Activated naive CD4-positive, alpha-beta T cell treated with anti-CD3 and anti-CD28 coated beads, Interleukin-2, amount 50 U/mL, for 72 hours (primary cell): Measurements from ENCODE around the gene FCN3. TPM values are rescaled to one million over a fixed set of nuclear protein-coding genes. Genes with fewer than 3 reads are reported as not detected.

ENCODE experiments used
- ATAC-seq, 2 donors: fragments of 150-1000 bp; cut with Tn5 transposase; 2 replicates each; pipeline ENCODE4 v1.10.0; 2021; ENCODE audit warnings: mild to moderate bottlenecking in 2 of 2, moderate library complexity in 2 of 2
- DNase-seq, 2 donors: peaks; one replicate each; pipeline ENCODE4 v3.0.0; 2021 to 2022; ENCODE audit warnings: low spot score in 2 of 2
- H3K27ac Mint-ChIP-seq, 2 donors: one replicate each; pipeline ENCODE4 v1.8.0; 2022; ENCODE audit warnings: mild to moderate bottlenecking in 2 of 2, mixed read lengths in 2 of 2
- H3K36me3 Mint-ChIP-seq, 2 donors: one replicate each; pipeline ENCODE4 v1.8.0; 2022; ENCODE audit warnings: mixed read lengths in 2 of 2
- H3K9me3 Mint-ChIP-seq, 2 donors: one replicate each; pipeline ENCODE4 v1.8.0; 2022; ENCODE audit warnings: mixed read lengths in 2 of 2
- total RNA-seq, 2 donors: library from RNA; stranded (reverse); gene quantifications; one replicate each; pipeline ENCODE4 v1.2.3, GENCODE V29; 2022

The FCN3 gene
- total RNA-seq, 2 donors from 2014 or later: not detected

- DNase-seq (no peak), ATAC-seq (peak; percentile 36 to 42)
- Mint-ChIP-seq H3K9me3 (no peaks in the 10 kb centered on the region), H3K36me3 (no peaks in the 10 kb centered on the region), H3K27ac (peak overlapping the region; percentile 40 to 68)
Observed at GRCh38 chr1:27403065-27403726, 28.6 kb upstream of the FCN3 start.

DNA sequence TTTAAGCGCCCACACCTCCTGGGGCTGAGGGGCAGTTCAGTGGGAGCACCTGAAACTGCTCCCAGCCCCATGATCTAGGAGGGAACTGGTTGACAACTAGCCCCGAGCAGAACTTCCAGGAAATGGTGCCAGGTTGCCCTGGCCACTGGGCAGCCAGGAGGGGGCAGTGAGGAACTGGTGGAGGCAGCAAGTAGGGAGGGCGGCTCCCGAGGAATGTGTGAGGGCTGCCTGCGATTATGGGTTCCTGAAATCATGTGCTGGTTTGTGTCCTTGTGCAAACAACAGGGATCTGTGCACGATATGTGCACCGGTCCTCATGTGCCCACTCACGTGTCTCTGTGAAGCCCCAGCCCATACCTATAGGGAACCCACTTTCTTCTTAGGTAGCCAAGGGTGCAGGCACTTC lies 27.7 kb upstream of the FCN3 start:
- peak overlapping the region in 1 of 2 donors; percentile 39 for H3K27ac Mint-ChIP-seq
- H3K9me3 Mint-ChIP-seq: no peaks in the 10 kb centered on the region
- no peaks in the 10 kb centered on the region for H3K36me3 Mint-ChIP-seq
- DNase-seq (no peak), ATAC-seq (no peak)

DNA sequence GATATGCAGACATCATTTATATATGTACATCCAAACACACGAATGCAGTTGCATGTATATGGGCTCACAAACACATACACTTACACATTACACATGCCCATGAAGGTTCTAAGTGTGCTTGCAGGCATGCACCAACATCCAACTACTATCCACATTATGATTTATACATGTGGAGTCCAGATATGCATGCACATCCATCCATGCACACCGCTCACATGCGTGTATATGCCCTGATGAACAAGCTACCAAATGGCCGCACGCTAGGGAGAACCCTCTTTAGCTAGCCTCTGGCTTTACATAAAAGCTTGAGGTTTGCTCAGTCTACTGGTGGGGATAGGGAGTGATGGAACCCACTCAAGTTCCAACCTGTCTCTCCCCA lies 26.3 kb upstream of the FCN3 start:
- Mint-ChIP-seq H3K27ac (no peak overlapping the region), H3K9me3 (no peaks in the 10 kb centered on the region), H3K36me3 (no peaks in the 10 kb centered on the region)
- no peak for DNase-seq
- ATAC-seq: no peak

GRCh38 chr1:27400082-27400962 lies 25.7 kb upstream of the FCN3 start:
- Mint-ChIP-seq H3K36me3 (no peaks in the 10 kb centered on the region), H3K27ac (peak overlapping the region in 1 of 2 donors; percentile 72), H3K9me3 (no peaks in the 10 kb centered on the region)
- ATAC-seq (no peak), DNase-seq (no peak)

- H3K9me3 Mint-ChIP-seq: no peaks in the 10 kb centered on the region
- no peaks in the 10 kb centered on the region for H3K36me3 Mint-ChIP-seq
- H3K27ac Mint-ChIP-seq: peak overlapping the region; percentile 68 to 91
- ATAC-seq (no peak), DNase-seq (no peak)
Observed at GRCh38 chr1:27399251-27400025, 24.8 kb upstream of the FCN3 start.

DNA sequence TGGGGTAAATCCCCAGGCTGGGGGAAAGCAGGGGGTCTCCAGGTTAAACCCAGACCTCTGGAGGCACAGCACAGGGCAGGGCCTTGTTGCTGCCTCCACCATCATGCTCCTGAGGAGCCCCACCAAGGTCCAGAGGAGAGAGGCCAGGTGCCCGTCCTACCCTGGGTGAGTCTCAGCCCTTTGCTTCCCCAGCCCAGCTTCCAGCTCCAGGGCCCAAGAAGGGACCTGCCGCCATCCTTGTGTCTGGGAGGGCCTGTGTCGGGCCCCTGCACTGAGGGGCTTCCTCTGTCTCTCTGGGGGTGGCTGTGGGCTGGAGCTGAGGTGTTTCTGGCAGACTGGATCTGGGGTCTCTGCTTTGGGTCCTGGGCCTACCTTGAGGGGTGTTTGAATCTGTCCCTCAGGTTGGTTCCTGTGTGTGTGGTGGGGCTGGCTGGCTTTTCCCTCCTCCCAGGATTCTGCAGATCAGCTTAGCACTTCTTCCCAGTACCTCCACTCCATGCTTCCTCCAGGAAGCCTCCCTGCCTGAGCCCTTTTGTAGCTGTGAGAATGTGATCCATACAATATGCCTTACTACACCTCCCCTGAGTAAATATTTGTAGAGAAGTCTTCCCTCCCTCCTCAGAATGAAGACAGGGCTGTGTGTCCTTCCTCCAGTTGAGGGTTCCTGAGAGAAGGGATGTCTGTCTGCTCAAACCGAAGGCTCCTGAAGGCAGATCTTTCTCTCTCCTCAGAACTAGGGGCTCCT lies 24.0 kb upstream of the FCN3 start:
- peak overlapping the region in 1 of 2 donors; percentile 91 for H3K27ac Mint-ChIP-seq
- DNase-seq (no peak), ATAC-seq (no peak)
- no peaks in the 10 kb centered on the region for H3K9me3 Mint-ChIP-seq
- no peaks in the 10 kb centered on the region for H3K36me3 Mint-ChIP-seq

GRCh38 chr1:27397749-27398148 lies 23.1 kb upstream of the FCN3 start:
- no peak for DNase-seq
- no peaks in the 10 kb centered on the region for H3K9me3 Mint-ChIP-seq
- no peak for ATAC-seq
- no peaks in the 10 kb centered on the region for H3K36me3 Mint-ChIP-seq
- H3K27ac Mint-ChIP-seq: peak overlapping the region in 1 of 2 donors; percentile 37

- ATAC-seq (no peak), DNase-seq (no peak)
- Mint-ChIP-seq H3K36me3 (no peaks in the 10 kb centered on the region), H3K27ac (peak overlapping the region in 1 of 2 donors; percentile 89), H3K9me3 (no peaks in the 10 kb centered on the region)
Observed at GRCh38 chr1:27397110-27397509, 22.5 kb upstream of the FCN3 start.

DNA sequence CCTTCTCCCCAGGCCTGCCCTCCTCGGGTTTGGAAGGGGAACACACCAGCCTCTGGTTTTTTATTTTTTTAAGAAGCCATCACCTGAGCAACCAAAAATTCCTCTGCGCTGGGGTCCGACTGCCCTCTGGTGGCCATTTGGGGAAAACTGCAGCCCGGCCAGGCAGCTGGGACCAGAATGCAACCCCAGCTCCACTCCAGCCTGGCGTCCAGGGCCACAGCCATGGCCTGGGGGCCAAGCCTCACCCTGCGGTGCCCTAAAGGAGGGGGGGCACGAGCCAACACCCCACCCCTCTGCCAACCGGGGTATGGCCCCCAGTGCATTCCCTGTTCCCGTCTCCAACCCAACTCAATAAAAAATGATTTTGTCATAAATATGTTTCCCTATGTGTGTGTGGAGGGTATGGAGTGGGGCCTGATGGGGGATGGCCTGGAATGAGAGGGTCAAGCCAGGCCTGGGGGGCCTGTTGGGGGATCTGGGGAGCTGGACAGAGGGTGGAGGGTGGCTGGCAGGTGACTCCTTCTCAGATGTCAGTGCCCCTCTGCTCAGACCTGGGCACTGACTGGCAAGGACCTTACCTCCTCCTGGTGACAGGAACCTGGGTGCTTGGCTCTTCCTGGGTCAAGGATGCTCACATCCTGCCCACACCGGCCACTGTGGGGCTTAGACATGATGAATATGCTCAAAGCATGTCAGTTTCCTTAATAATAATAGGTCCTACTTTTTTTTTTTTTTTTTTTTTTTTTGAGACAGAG lies 21.0 kb upstream of the FCN3 start:
- Mint-ChIP-seq H3K27ac (no peak overlapping the region), H3K9me3 (no peaks in the 10 kb centered on the region), H3K36me3 (no peaks in the 10 kb centered on the region)
- ATAC-seq (peak; percentile 30 to 31), DNase-seq (peak; percentile 81 to 82)

GRCh38 chr1:27394925-27395324 lies 20.3 kb upstream of the FCN3 start:
- Mint-ChIP-seq H3K9me3 (no peaks in the 10 kb centered on the region), H3K27ac (peak overlapping the region in 1 of 2 donors; percentile 23), H3K36me3 (no peaks in the 10 kb centered on the region)
- DNase-seq: no peak
- no peak for ATAC-seq

DNA sequence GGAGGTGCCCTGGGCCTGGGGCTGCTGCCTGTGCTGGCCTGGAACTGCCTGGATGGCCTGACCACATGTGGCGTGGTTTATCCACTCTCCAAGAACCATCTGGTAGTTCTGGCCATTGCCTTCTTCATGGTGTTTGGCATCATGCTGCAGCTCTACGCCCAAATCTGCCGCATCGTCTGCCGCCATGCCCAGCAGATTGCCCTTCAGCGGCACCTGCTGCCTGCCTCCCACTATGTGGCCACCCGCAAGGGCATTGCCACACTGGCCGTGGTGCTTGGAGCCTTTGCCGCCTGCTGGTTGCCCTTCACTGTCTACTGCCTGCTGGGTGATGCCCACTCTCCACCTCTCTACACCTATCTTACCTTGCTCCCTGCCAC lies 19.6 kb upstream of the FCN3 start:
- H3K9me3 Mint-ChIP-seq: no peaks in the 10 kb centered on the region
- DNase-seq (no peak), ATAC-seq (no peak)
- H3K27ac Mint-ChIP-seq: peak overlapping the region in 1 of 2 donors; percentile 23
- no peaks in the 10 kb centered on the region for H3K36me3 Mint-ChIP-seq

DNA sequence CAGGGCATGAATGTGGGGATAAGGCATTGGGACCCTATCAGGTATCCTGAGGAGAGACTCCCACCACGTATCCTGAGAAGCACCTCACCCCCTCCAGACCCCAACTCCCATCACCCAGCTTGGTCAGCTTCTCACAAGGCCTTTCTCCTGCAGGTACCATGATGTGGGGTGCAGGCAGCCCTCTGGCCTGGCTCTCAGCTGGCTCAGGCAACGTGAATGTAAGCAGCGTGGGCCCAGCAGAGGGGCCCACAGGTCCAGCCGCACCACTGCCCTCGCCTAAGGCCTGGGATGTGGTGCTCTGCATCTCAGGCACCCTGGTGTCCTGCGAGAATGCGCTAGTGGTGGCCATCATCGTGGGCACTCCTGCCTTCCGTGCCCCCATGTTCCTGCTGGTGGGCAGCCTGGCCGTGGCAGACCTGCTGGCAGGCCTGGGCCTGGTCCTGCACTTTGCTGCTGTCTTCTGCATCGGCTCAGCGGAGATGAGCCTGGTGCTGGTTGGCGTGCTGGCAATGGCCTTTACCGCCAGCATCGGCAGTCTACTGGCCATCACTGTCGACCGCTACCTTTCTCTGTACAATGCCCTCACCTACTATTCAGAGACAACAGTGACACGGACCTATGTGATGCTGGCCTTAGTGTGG lies 19.1 kb upstream of the FCN3 start:
- H3K9me3 Mint-ChIP-seq: no peaks in the 10 kb centered on the region
- no peak for ATAC-seq

GRCh38 chr1:27392778-27393635 lies 18.4 kb upstream of the FCN3 start:
- ATAC-seq (no peak), DNase-seq (no peak)
- no peaks in the 10 kb centered on the region for H3K36me3 Mint-ChIP-seq
- H3K9me3 Mint-ChIP-seq: no peaks in the 10 kb centered on the region
- H3K27ac Mint-ChIP-seq: peak overlapping the region in 1 of 2 donors; percentile 88

More for the DNA sequence above, 19.1 kb upstream of the FCN3 start:
- Mint-ChIP-seq H3K36me3 (no peaks in the 10 kb centered on the region), H3K27ac (peak overlapping the region in 1 of 2 donors; percentile 72)
- DNase-seq: no peak

DNA sequence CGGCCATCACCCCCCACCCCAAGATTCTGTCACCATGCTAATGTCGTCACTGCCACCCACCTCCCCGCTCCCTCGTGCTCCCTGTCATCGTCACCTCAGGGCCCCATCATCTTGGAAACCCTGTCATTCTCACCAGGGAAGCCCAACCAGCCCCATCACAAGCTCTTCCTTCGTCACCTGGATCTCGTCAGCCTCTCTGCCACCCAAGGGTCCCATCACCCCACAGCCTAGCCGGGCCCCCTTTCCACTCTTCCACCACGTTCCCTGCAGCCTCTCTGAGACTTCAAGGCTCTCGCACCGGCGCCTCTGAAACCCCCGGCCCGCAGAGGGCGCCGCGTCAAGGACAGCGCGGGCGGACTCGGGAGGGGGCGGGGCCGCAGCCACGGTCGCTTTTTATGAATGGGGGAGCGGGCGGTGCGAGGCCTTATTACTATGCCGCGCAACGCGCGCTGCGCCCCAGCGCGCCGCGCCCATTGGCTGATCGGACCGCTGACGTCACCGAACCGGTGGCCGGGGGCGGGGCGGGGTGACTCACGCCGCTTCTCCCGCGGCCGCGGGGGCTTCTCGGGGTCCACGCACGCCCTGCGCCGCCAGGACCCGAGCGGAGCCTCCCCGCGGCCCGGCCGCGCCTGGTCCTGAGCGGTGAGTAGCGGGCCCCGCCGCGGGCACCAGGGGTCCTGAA lies 17.6 kb upstream of the FCN3 start, which contains the start of gene GPR3:
Gene GPR3, plus strand, starts transcription at position 527 of the 682 bp plus-strand sequence. CDS start 1,177 bp downstream, outside the sequence.
- DNase-seq (peak; percentile 90 to 94), ATAC-seq (peak; percentile 90 to 92)
- no peaks in the 10 kb centered on the region for H3K9me3 Mint-ChIP-seq
- peak within 1 kb of the TSS; percentile 85 to 95 for H3K27ac Mint-ChIP-seq
- no peaks in the 10 kb centered on the region for H3K36me3 Mint-ChIP-seq
